Motor neuron (in vitro differentiated cells): ENCODE measurements around the gene TGM4. TPM values are rescaled to one million over a fixed set of nuclear protein-coding genes. Genes with fewer than 3 reads are reported as not detected.

ENCODE experiments used
- ATAC-seq, 8 experiments: fragments of 200-7000 bp; cut with Tn5 transposase; replicated peaks in 6 of 8; 2 replicates each; pipeline ENCODE4 v1.8.0; 2021; ENCODE audit warnings: mild to moderate bottlenecking in 8 of 8, moderate library complexity in 8 of 8
- H3K27ac ChIP-seq, 2 donors: fragments of 250-450 bp; sonication (Bioruptor Pico); 2 replicates each; pipeline ENCODE4 v1.9.0; 2021; ENCODE audit warnings: antibody characterized with exemption in 2 of 2, mild to moderate bottlenecking in 2 of 2, moderate library complexity in 1 of 2
- H3K4me1 ChIP-seq, 2 donors: fragments of 250-450 bp; sonication (Bioruptor Pico); replicated peaks in 1 of 2; 2 replicates each; pipeline ENCODE4 v1.6.1; 2021; ENCODE audit warnings: antibody characterized with exemption in 2 of 2, mild to moderate bottlenecking in 2 of 2, moderate library complexity in 1 of 2
- H3K4me3 ChIP-seq, 5 donors: fragments of 250-450 bp; sonication (Bioruptor Pico); 2 replicates each; pipeline ENCODE4 v1.9.0; 2021; ENCODE audit warnings: antibody characterized with exemption in 5 of 5, mild to moderate bottlenecking in 5 of 5, moderate library complexity in 4 of 5
- WGBS, 10 experiments: fragments of 450-650 bp; shearing (Covaris generic); methylation state at CpG; one replicate each; pipeline ENCODE4 v1.0.0; 2022; 5-methylcytosine and 5-hydroxymethylcytosine counted together
- in situ Hi-C, 9 experiments: fragments of 400-800 bp; cut with MboI; loops; one replicate each; pipeline ENCODE4 v1.15.0; 2021; ENCODE audit warnings: low sequenced_read_pairs in 9 of 9, low pct_unique_long_range_greater_than_20kb in 2 of 9; ENCODE audit not compliant: unreplicated experiment in 9 of 9
- total RNA-seq, 8 experiments: library from RNA; unstranded; fragments of 300-600 nt; gene quantifications; 2 replicates each; pipeline versions ENCODE4 v1.2.3 to v1.2.4, GENCODE V29; 2022

TGM4 gene
- total RNA-seq, 8 experiments from 2014 or later = 0.14 to 2.1 (median 0.37) TPM

- 30 to 80% (median 70%) methylated on average over 1 to 4 of the region's 4 CpGs; no CpG with 5 or more reads in 3 of the 10 experiments for WGBS, 10 experiments
- peak in 3 of 8 experiments; percentile 35 to 56 (median 50) for ATAC-seq
- Histone ChIP-seq H3K27ac (peak overlapping the region; percentile 33 to 65), H3K4me3 (no peak overlapping the region), H3K4me1 (peaks cover 8 to 15% of the 10 kb centered on the region in 2 donors)
- in situ Hi-C loops = loop anchor here in 2 of 9 experiments (25.0 kb wide), 1 partner anchor 370 kb away; no protein-coding TSS in a partner anchor
Observed at GRCh38 chr3:44907612-44908011, 33.2 kb downstream of the TGM4 start.

GRCh38 chr3:44909063-44909462, 34.7 kb downstream of the TGM4 start:
- no peak overlapping the region for H3K4me3 ChIP-seq
- peaks cover 8 to 19% of the 10 kb centered on the region in 2 donors for H3K4me1 ChIP-seq
- ATAC-seq = no peak
- H3K27ac ChIP-seq = no peak overlapping the region
- in situ Hi-C loops = loop anchor here in 2 of 9 experiments (25.0 kb wide), 1 partner anchor 372 kb away; no protein-coding TSS in a partner anchor
- WGBS, 10 experiments = 0 to 100% (median 60%) methylated on average over 1 to 2 of the region's 2 CpGs; no CpG with 5 or more reads in 3 of the 10 experiments

DNA sequence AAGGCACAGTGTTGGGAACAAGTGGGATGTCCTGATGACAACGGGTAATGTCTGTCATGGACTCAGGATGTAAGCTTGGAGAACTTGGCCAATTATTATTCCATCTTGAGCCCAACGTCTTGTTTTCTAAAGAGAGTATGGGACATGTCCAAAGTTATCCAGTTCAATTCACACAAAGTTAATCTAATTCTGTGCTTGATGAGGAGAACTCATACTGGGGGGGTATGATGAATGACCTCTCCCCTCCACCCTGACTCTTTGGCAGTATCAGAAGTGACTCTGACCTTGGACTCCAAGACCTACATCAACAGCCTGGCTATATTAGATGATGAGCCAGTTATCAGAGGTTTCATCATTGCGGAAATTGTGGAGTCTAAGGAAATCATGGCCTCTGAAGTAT, 36.3 kb downstream of the TGM4 start:
- Histone ChIP-seq H3K27ac (no peak overlapping the region), H3K4me3 (no peak overlapping the region), H3K4me1 (peaks cover 8 to 17% of the 10 kb centered on the region in 2 donors)
- WGBS, 10 experiments = 25 to 100% (median 86%) methylated on average over 1 to 2 of the region's 3 CpGs; no CpG with 5 or more reads in 3 of the 10 experiments
- ATAC-seq = no peak
- in situ Hi-C loops = loop anchor here in 2 of 9 experiments (25.0 kb wide), 1 partner anchor 373 kb away; no protein-coding TSS in a partner anchor

GRCh38 chr3:44913868-44914468, 39.6 kb downstream of the TGM4 start:
- Histone ChIP-seq H3K4me1 (peaks cover 0 to 4% of the 10 kb centered on the region in 2 donors), H3K4me3 (no peak overlapping the region), H3K27ac (no peak overlapping the region)
- in situ Hi-C loops = loop anchor here in 2 of 9 experiments (25.0 kb wide), 1 partner anchor 377 kb away; no protein-coding TSS in a partner anchor
- WGBS, 10 experiments = 0 to 60% (median 32%) methylated on average over 1 to 3 of the region's 4 CpGs; no CpG with 5 or more reads in 3 of the 10 experiments
- peak; percentile 60 to 85 (median 75) for ATAC-seq

DNA sequence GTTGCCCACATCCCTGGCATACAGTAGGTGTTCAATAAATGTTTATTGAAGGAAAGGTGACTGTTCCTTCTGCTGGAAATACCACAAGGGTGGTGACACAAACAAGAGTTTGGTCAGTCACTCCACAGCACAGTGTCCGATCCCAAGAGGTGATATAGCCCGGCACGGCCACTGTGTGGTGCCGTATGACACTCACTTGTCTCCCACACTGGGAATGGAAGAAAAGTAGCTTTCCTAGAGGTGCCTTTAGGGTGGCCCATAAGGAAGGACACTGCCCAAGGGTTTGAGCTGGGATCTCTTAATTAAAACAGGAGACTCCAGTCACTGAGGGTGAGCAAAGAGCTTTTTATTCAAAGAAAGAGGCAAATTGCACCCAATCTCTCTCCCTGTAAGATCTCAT, 40.5 kb downstream of the TGM4 start:
- peak in 4 of 8 experiments; percentile 47 to 74 (median 68) for ATAC-seq

GRCh38 chr3:44915702-44916438, 41.5 kb downstream of the TGM4 start:
- in situ Hi-C loops = loop anchor here in 2 of 9 experiments (25.0 kb wide), 1 partner anchor 379 kb away; no protein-coding TSS in a partner anchor
- peak in 5 of 8 experiments; percentile 13 to 68 (median 37) for ATAC-seq
- peaks cover 0 to 4% of the 10 kb centered on the region in 2 donors for H3K4me1 ChIP-seq
- no peak overlapping the region for H3K27ac ChIP-seq
- no peak overlapping the region for H3K4me3 ChIP-seq
- 80 to 100% (median 95%) methylated on average over 1 to 4 of the region's 8 CpGs; no CpG with 5 or more reads in 4 of the 10 experiments for WGBS, 10 experiments

More for the DNA sequence above, 40.5 kb downstream of the TGM4 start:
- 40 to 77% (median 56%) methylated on average over 3 to 4 of the region's 4 CpGs; no CpG with 5 or more reads in 4 of the 10 experiments for WGBS, 10 experiments
- Histone ChIP-seq H3K4me3 (no peak overlapping the region), H3K27ac (no peak overlapping the region), H3K4me1 (peaks cover 0 to 4% of the 10 kb centered on the region in 2 donors)
- in situ Hi-C loops = loop anchor here in 2 of 9 experiments (25.0 kb wide), 1 partner anchor 378 kb away; no protein-coding TSS in a partner anchor

GRCh38 chr3:44918087-44918486, 43.7 kb downstream of the TGM4 start:
- no peak overlapping the region for H3K27ac ChIP-seq
- WGBS, 10 experiments = 60 to 100% (median 100%) methylated on average over 1 to 4 of the region's 12 CpGs; no CpG with 5 or more reads in 7 of the 10 experiments
- H3K4me3 ChIP-seq = no peak overlapping the region
- peaks cover 0 to 4% of the 10 kb centered on the region in 2 donors for H3K4me1 ChIP-seq
- in situ Hi-C loops = loop anchor here in 2 of 9 experiments (25.0 kb wide), 1 partner anchor 381 kb away; no protein-coding TSS in a partner anchor
- ATAC-seq = no peak

GRCh38 chr3:44918581-44918980, 44.2 kb downstream of the TGM4 start:
- 94 to 100% (median 100%) methylated on average over 1 to 6 of the region's 6 CpGs; no CpG with 5 or more reads in 5 of the 10 experiments for WGBS, 10 experiments
- Histone ChIP-seq H3K4me1 (peaks cover 0 to 2% of the 10 kb centered on the region in 2 donors), H3K4me3 (no peak overlapping the region), H3K27ac (no peak overlapping the region)
- in situ Hi-C loops = loop anchor here in 2 of 9 experiments (25.0 kb wide), 1 partner anchor 381 kb away; no protein-coding TSS in a partner anchor
- no peak for ATAC-seq

DNA sequence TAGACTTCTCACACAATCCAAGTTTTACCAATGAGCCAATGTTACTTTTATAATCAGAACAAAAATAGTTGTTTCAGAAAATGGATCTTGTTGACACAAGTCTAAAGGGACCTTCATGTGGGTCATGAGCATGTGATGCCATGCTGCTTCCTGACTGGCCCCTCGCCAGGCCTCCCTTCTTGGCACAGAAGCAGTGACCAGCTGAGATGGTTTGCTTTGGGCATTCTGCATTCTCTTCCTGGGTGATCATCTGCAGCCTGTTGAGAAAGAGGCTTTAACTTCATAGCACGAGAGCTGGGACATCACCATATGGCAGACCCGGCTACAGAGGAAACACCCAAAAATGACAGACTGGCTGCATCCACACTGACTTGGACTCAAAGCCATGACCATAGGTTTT, 45.7 kb downstream of the TGM4 start:
- no peak for ATAC-seq
- H3K4me3 ChIP-seq = no peak overlapping the region
- no peaks in the 10 kb centered on the region for H3K4me1 ChIP-seq
- H3K27ac ChIP-seq = no peak overlapping the region
- in situ Hi-C loops = loop anchor here in 2 of 9 experiments (25.0 kb wide), 1 partner anchor 383 kb away; no protein-coding TSS in a partner anchor
- WGBS, 10 experiments = 33 to 100% (median 100%) methylated on average over 1 to 2 of the region's 3 CpGs; no CpG with 5 or more reads in 6 of the 10 experiments

GRCh38 chr3:44923632-44924456, 49.4 kb downstream of the TGM4 start:
- 67 to 100% (median 96%) methylated on average over 1 to 2 of the region's 3 CpGs; no CpG with 5 or more reads in 4 of the 10 experiments for WGBS, 10 experiments
- in situ Hi-C loops = loop anchor here in 2 of 9 experiments (25.0 kb wide), 1 partner anchor 387 kb away; no protein-coding TSS in a partner anchor
- no peaks in the 10 kb centered on the region for H3K4me1 ChIP-seq
- H3K27ac ChIP-seq = no peak overlapping the region
- H3K4me3 ChIP-seq = no peak overlapping the region
- ATAC-seq = peak in 3 of 8 experiments; percentile 73 to 88 (median 82)

DNA sequence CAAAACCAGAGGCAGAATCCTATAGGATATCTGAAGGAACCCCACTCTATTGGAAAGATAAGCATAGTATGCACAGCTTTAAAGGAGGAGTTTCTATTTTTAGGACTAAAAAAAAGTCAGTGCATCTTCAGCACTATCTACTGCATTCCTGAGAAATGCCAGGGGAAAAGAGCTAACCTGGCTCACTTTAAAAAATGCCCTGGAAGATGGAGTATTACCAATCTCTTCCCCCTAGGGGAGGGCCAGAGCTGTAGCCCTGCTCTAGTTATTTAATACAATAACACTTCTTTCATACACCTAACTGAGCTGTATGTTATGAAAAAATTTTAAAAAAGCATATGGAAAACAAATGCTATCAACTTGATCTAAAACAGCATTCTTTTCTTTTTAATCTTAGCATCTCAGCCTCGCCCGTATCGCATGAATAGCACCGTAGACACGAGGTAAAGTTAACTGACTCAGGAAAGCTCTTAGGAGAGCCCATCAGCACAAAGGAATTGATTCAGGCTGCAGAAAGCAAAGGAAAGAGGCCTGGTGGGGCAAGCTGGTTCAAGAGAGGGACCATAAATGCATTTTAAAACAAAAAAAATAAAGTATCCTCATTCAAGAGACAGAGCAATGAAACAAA, 50.2 kb downstream of the TGM4 start:
- peak in 2 of 8 experiments; percentile 27 to 43 for ATAC-seq
- Histone ChIP-seq H3K27ac (no peak overlapping the region), H3K4me1 (no peaks in the 10 kb centered on the region), H3K4me3 (no peak overlapping the region)
- in situ Hi-C loops = loop anchor here in 2 of 9 experiments (25.0 kb wide), 1 partner anchor 387 kb away; no protein-coding TSS in a partner anchor
- WGBS, 10 experiments = 60 to 94% (median 86%) methylated on average over 3 to 5 of the region's 5 CpGs; no CpG with 5 or more reads in 4 of the 10 experiments
